HL-60 (cell line): ENCODE data around the gene COL16A1.

Source experiments
- CTCF ChIP-seq: IDR thresholded peaks from one replicate; pipeline ENCODE4 v1.5.1; 2011; ENCODE audit warnings: low read length, control low read depth, inconsistent platforms; ENCODE audit not compliant: insufficient read depth
- POLR2AphosphoS5 ChIP-seq: IDR thresholded peaks from 2 replicates; pipeline ENCODE4 v1.6.1; 2012; ENCODE audit warnings: low read depth
- SPI1 ChIP-seq: IDR thresholded peaks from 2 replicates; pipeline ENCODE4 v1.6.1; 2012; ENCODE audit warnings: low read depth, mild to moderate bottlenecking, borderline replicate concordance

- no peak for TF ChIP-seq CTCF
- TF ChIP-seq POLR2AphosphoS5, result no peak
- no peak for TF ChIP-seq SPI1
Observed at GRCh38 chr1:31609514-31610118, 94.2 kb downstream of the COL16A1 start.
